Nephron progenitor cell (in vitro differentiated cells): ENCODE results near the gene OMP.
A peak's percentile ranks its signal among the peaks of the same experiment; 100 is the strongest.

ENCODE experiments used
- DNase-seq: peaks from one replicate; pipeline ENCODE4 v3.0.0; 2021
- H3K27ac Mint-ChIP-seq: 2 replicates; pipeline ENCODE4 v1.8.0; 2021; ENCODE audit warnings: mild to moderate bottlenecking, moderate library complexity, mixed read lengths
- H3K27me3 Mint-ChIP-seq: 2 replicates; pipeline ENCODE4 v1.8.0; 2021; ENCODE audit warnings: mild to moderate bottlenecking, low read depth, mixed read lengths; ENCODE audit not compliant: poor library complexity
- H3K36me3 Mint-ChIP-seq: 2 replicates; pipeline ENCODE4 v1.8.0; 2021; ENCODE audit warnings: low read depth, mixed read lengths
- H3K4me1 Mint-ChIP-seq: 2 replicates; pipeline ENCODE4 v1.8.0; 2021; ENCODE audit warnings: mixed read lengths
- H3K4me3 Mint-ChIP-seq: 2 replicates; pipeline ENCODE4 v1.8.0; 2021; ENCODE audit warnings: mild to moderate bottlenecking, moderate library complexity, mixed read lengths
- H3K9me3 Mint-ChIP-seq: 2 replicates; pipeline ENCODE4 v1.8.0; 2021; ENCODE audit warnings: mild to moderate bottlenecking, moderate library complexity, mixed read lengths
- TF ChIP-seq, protein P1 (sequence below): fragments of 200-600 bp; sonication (generic); IDR thresholded peaks from 2 replicates; pipeline ENCODE4 v1.5.0; 2021; ENCODE audit warnings: antibody characterized with exemption

The OMP gene

DNA sequence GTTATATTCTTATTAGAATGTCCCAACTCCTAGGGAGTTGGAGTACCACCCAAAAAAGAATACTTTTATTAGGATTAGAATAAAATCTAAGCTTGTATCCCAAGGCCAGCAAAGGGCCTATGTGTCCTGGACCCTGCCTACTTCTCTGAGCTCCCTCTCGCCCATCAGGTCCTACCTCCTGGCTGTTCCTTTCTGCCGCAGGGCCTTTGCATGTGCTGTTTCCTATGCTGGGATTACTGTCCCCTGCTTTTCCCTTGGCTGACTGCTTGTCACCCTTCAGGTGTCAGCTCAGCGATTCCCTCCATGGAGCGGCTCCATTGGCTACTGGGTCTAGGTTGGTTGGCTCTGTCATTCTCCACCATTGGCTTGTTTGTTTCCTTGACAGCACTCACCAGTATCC is 38.8 kb downstream of the OMP start:
- Mint-ChIP-seq H3K27ac (no peak overlapping the region), H3K4me1 (peaks cover 72% of the 10 kb centered on the region), H3K36me3 (no peaks in the 10 kb centered on the region), H3K27me3 (peaks cover 15% of the 10 kb centered on the region), H3K4me3 (no peak overlapping the region), H3K9me3 (no peaks in the 10 kb centered on the region)
- DNase-seq, result no peak
- TF ChIP-seq, protein P1, sequence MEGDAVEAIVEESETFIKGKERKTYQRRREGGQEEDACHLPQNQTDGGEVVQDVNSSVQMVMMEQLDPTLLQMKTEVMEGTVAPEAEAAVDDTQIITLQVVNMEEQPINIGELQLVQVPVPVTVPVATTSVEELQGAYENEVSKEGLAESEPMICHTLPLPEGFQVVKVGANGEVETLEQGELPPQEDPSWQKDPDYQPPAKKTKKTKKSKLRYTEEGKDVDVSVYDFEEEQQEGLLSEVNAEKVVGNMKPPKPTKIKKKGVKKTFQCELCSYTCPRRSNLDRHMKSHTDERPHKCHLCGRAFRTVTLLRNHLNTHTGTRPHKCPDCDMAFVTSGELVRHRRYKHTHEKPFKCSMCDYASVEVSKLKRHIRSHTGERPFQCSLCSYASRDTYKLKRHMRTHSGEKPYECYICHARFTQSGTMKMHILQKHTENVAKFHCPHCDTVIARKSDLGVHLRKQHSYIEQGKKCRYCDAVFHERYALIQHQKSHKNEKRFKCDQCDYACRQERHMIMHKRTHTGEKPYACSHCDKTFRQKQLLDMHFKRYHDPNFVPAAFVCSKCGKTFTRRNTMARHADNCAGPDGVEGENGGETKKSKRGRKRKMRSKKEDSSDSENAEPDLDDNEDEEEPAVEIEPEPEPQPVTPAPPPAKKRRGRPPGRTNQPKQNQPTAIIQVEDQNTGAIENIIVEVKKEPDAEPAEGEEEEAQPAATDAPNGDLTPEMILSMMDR, result no peak

DNA sequence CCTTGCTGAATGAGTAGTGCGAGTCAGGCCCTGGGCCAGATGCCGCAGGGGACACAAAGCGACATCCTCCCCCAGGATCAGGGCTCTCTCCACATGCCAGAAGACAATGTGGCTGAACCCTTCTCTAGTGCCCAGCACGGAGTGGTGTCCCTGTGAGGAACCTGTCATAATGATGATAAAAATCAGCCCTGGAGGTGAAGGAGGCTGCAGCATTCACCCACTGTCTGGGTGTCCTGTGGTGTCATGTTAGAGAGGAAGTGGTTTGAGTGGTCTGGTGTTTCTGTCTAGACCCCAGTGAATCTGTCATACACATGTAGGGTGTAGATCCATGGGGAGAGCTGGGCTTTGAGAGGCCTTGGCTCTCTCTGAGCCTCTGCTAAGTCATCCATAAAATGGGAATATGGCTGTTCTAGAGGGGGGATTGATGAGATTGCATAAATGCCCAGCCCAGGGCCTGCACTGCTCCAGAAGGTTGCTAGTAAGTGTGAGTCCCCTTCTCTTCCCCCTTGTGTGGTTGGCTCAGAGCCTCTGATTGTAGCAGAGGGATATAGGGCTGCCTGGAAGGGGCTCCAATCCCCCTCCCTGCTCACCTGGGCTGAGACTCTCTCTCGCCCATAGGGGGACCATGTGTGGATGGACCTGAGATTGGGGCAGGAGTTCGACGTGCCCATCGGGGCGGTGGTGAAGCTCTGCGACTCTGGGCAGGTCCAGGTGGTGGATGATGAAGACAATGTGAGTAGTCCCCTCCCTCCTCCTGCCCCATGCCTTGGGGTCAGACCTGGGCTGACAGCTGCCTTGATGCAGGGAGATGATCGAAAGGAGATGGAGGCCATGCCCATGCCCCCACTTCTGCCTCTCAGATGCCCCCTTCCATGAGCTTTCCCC is 39.7 kb downstream of the OMP start:
- Mint-ChIP-seq H3K36me3 (no peaks in the 10 kb centered on the region), H3K27me3 (peaks cover 20% of the 10 kb centered on the region), H3K4me1 (peaks cover 68% of the 10 kb centered on the region), H3K4me3 (no peak overlapping the region), H3K27ac (peak overlapping the region; percentile 4), H3K9me3 (no peaks in the 10 kb centered on the region)
- TF ChIP-seq, protein P1, result no peak
- DNase-seq, result no peak

DNA sequence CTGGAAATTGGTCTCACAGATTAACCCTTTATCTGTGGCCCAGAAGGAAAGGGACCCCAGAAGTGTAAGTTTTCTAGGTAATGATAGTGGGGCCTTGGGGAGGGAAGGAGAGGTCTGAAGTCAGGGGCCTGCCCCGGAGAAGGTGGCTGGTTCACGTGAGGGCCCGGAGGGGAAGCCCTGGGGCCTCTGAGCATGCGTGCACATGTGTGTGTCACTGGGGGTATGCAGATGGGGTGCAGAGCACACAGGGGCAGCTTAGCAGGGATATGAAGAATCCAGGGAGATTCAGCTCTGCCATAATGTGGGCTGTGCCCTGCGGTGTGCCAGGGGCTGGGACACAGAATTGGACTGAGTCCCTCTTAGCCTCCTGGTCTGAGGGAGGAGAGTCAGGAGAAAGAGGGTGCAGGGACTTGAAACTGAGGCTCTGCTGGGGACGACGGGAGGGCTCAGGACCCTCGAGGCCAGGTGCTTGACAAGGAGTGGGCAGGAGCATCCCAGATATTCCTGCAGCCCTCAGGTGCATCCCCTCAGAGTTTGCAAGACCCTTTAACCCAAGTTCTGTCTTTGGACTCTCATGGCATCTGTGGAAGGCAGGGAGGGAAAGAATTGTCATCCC is 40.9 kb downstream of the OMP start:
- DNase-seq, result no peak
- Mint-ChIP-seq H3K4me1 (peaks cover 74% of the 10 kb centered on the region), H3K36me3 (no peaks in the 10 kb centered on the region), H3K4me3 (no peak overlapping the region), H3K9me3 (no peaks in the 10 kb centered on the region), H3K27me3 (peaks cover 32% of the 10 kb centered on the region), H3K27ac (peak overlapping the region; percentile 57)
- TF ChIP-seq, protein P1, result no peak

DNA sequence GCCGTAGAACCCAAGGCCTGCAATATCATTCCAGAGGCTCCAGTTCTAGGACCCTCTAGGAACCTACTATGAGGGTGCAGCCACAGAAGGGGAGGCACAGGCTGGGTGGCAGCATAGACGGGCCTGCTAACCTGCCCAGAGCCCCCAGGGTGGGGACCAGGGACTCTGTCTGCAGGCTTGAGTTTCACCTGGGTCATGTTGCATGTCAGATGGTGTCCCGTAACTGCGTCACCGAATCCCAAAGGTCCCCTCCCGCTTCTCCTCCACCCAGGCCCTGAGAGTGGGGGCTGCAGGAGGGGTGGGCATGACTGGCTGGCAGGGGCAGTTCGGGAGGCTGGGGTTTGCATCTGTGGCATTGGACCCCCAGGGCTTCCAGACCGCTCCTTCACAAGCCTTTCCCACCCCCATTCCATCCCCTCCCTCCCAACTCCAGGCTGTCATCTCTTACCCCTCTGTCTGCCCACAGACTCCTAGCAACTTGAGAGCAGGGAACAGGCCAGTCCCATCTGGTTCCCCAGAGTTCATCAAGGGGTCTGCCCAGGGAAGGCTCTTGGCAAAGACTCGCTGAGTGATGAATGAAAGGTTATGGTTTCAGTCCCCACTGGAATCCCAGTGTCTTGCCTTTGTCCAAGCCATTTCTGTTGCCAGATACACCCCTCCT is 41.7 kb downstream of the OMP start:
- no peak for DNase-seq
- no peak overlapping the region for H3K4me3 Mint-ChIP-seq
- no peak overlapping the region for H3K27ac Mint-ChIP-seq
- H3K27me3 Mint-ChIP-seq, result peaks cover 35% of the 10 kb centered on the region
- TF ChIP-seq, protein P1, result no peak
- no peaks in the 10 kb centered on the region for H3K36me3 Mint-ChIP-seq
- peaks cover 66% of the 10 kb centered on the region for H3K4me1 Mint-ChIP-seq
- H3K9me3 Mint-ChIP-seq, result no peaks in the 10 kb centered on the region

DNA sequence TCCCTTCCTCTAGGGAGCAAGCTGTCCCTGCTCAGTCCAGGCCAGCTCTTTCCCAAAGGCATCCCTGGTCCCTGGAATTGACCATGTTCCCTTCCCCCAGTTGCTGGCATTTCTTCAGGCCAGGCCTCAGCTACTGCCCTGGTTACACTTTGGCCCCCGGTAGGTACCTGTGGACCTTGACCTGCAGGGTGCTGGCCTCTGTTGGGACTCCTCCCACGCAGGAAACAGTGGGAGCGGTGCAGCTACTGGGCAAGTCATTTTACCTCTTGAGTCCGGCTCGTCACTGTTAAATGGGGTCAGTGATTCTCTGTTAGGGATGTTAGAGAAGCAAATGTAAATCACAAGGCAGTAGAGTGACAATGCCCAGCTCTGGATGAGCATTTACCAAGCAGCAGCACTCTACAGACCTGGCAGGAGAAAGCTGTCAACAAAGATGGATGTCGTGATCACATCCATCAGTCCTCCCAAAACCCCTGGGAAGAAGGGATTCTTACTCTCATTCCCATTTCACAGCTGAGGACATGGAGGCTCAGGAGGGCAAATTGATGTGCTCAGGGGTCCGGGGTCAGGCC is 42.3 kb downstream of the OMP start:
- Mint-ChIP-seq H3K9me3 (no peaks in the 10 kb centered on the region), H3K4me3 (no peak overlapping the region), H3K27ac (no peak overlapping the region), H3K4me1 (peaks cover 60% of the 10 kb centered on the region), H3K36me3 (no peaks in the 10 kb centered on the region), H3K27me3 (peaks cover 36% of the 10 kb centered on the region)
- TF ChIP-seq, protein P1, result no peak
- DNase-seq, result no peak
